WTC11 (cell line): ENCODE results near the gene LYST. TPM values are rescaled to one million over a fixed set of nuclear protein-coding genes. Genes with fewer than 3 reads are reported as not detected.

Source experiments
- ATAC-seq: fragments of 200-7000 bp; cut with Tn5 transposase; 2 replicates; pipeline ENCODE4 v1.10.0; 2021; ENCODE audit warnings: mild to moderate bottlenecking, moderate library complexity
- CTCF ChIA-PET: fragments of 300-600 bp; sonication (Branson Sonifier 250); formaldehyde crosslinking; loops from one replicate; lab custom pipeline; 2021; ENCODE audit warnings: antibody characterized with exemption; lab: Charles Lee
- POLR2A ChIA-PET: fragments of 350-600 bp; sonication (Branson Sonifier 250); formaldehyde crosslinking; loops from one replicate; lab custom pipeline; 2021; ENCODE audit warnings: antibody characterized with exemption; lab: Charles Lee
- DNase-seq: peaks from one replicate; pipeline ENCODE4 v3.0.0; 2021; ENCODE audit warnings: low spot score
- H3K27ac Mint-ChIP-seq: 2 replicates; pipeline ENCODE4 v1.8.0; 2021; ENCODE audit warnings: mixed read lengths
- H3K27me3 Mint-ChIP-seq: 2 replicates; pipeline ENCODE4 v1.8.0; 2021; ENCODE audit warnings: low read depth, mild to moderate bottlenecking, moderate library complexity, mixed read lengths
- H3K36me3 Mint-ChIP-seq: 2 replicates; pipeline ENCODE4 v1.8.0; 2021; ENCODE audit warnings: mixed read lengths
- H3K4me1 Mint-ChIP-seq: 2 replicates; pipeline ENCODE4 v1.8.0; 2022; ENCODE audit warnings: mixed read lengths
- H3K4me3 Mint-ChIP-seq: 2 replicates; pipeline ENCODE4 v1.8.0; 2021; ENCODE audit warnings: mild to moderate bottlenecking, moderate library complexity, mixed read lengths
- H3K9me3 Mint-ChIP-seq: 2 replicates; pipeline ENCODE4 v1.8.0; 2021; ENCODE audit warnings: mixed read lengths
- CREB1 ChIP-seq: sonication (generic); formaldehyde crosslinking; IDR thresholded peaks from 2 replicates; pipeline ENCODE4 v1.8.0; 2023; ENCODE audit warnings: mild to moderate bottlenecking, missing genetic modification reagents
- ELF4 ChIP-seq: sonication (generic); formaldehyde crosslinking; IDR thresholded peaks from 2 replicates; pipeline ENCODE4 v1.8.1; 2022; ENCODE audit warnings: low read depth, mild to moderate bottlenecking, moderate library complexity, missing genetic modification reagents
- EMX1 ChIP-seq: fragments of 250-450 bp; sonication (Bioruptor Pico); IDR thresholded peaks from 2 replicates; pipeline ENCODE4 v1.8.0; 2021; ENCODE audit warnings: mild to moderate bottlenecking
- FOXJ3 ChIP-seq: sonication (generic); formaldehyde crosslinking; IDR thresholded peaks from 2 replicates; pipeline ENCODE4 v1.9.0; 2021; ENCODE audit warnings: missing genetic modification reagents, mild to moderate bottlenecking, borderline replicate concordance
- FOXP4 ChIP-seq: sonication (generic); formaldehyde crosslinking; IDR thresholded peaks from 2 replicates; pipeline ENCODE4 v1.8.0; 2022; ENCODE audit warnings: mild to moderate bottlenecking, missing genetic modification reagents
- GTF2I ChIP-seq: fragments of 250-450 bp; sonication (Bioruptor Pico); conservative IDR thresholded peaks from 2 replicates; pipeline ENCODE4 v1.4.0; 2021; ENCODE audit warnings: mild to moderate bottlenecking
- HMGXB4 ChIP-seq: sonication (generic); formaldehyde crosslinking; IDR thresholded peaks from 2 replicates; pipeline ENCODE4 v1.8.1; 2023; ENCODE audit warnings: mild to moderate bottlenecking, moderate library complexity, missing genetic modification reagents
- NFYB ChIP-seq: sonication (generic); formaldehyde crosslinking; conservative IDR thresholded peaks from 2 replicates; pipeline ENCODE4 v1.8.0; 2022; ENCODE audit warnings: low read depth, missing genetic modification reagents
- NR1H2 ChIP-seq: sonication (generic); formaldehyde crosslinking; IDR thresholded peaks from 2 replicates; pipeline ENCODE4 v1.9.0; 2021; ENCODE audit warnings: mild to moderate bottlenecking, moderate library complexity, missing genetic modification reagents
- NR2C2 ChIP-seq: sonication (generic); formaldehyde crosslinking; IDR thresholded peaks from 2 replicates; pipeline ENCODE4 v1.8.0; 2022; ENCODE audit warnings: mild to moderate bottlenecking, missing genetic modification reagents
- RELA ChIP-seq: sonication (generic); formaldehyde crosslinking; IDR thresholded peaks from 2 replicates; pipeline ENCODE4 v1.8.1; 2022; ENCODE audit warnings: missing genetic modification reagents, mild to moderate bottlenecking, borderline replicate concordance
- SMAD3 ChIP-seq: sonication (generic); formaldehyde crosslinking; IDR thresholded peaks from 2 replicates; pipeline ENCODE4 v1.8.0; 2022; ENCODE audit warnings: missing genetic modification reagents, mild to moderate bottlenecking, borderline replicate concordance
- TEAD1 ChIP-seq: sonication (generic); formaldehyde crosslinking; IDR thresholded peaks from 2 replicates; pipeline ENCODE4 v1.8.0; 2022; ENCODE audit warnings: mild to moderate bottlenecking, missing genetic modification reagents
- TP53 ChIP-seq: sonication (generic); formaldehyde crosslinking; IDR thresholded peaks from 2 replicates; pipeline ENCODE4 v1.8.1; 2023; ENCODE audit warnings: mild to moderate bottlenecking, missing genetic modification reagents
- USF1 ChIP-seq: sonication (generic); formaldehyde crosslinking; IDR thresholded peaks from 2 replicates; pipeline ENCODE4 v1.8.0; 2022; ENCODE audit warnings: mild to moderate bottlenecking, missing genetic modification reagents
- ZNF138 ChIP-seq: sonication (generic); formaldehyde crosslinking; conservative IDR thresholded peaks from 2 replicates; pipeline ENCODE4 v1.8.1; 2022; ENCODE audit warnings: mild to moderate bottlenecking, moderate library complexity, missing genetic modification reagents
- ZNF219 ChIP-seq: sonication (generic); formaldehyde crosslinking; IDR thresholded peaks from 2 replicates; pipeline ENCODE4 v1.8.0; 2023; ENCODE audit warnings: missing genetic modification reagents, mild to moderate bottlenecking, borderline replicate concordance
- ZNF396 ChIP-seq: fragments of 250-450 bp; sonication (Bioruptor Pico); IDR thresholded peaks from 2 replicates; pipeline ENCODE4 v1.8.0; 2021; ENCODE audit warnings: mild to moderate bottlenecking, moderate library complexity, borderline replicate concordance
- ZNF423 ChIP-seq: fragments of 250-450 bp; sonication (Bioruptor Pico); IDR thresholded peaks from 2 replicates; pipeline ENCODE4 v2.1.2; 2022; ENCODE audit warnings: mild to moderate bottlenecking, moderate library complexity
- ZNF671 ChIP-seq: fragments of 250-450 bp; sonication (Bioruptor Pico); IDR thresholded peaks from 2 replicates; pipeline ENCODE4 v1.8.0; 2021; ENCODE audit warnings: mild to moderate bottlenecking
- total RNA-seq: library from RNA; stranded (reverse); gene quantifications from 3 replicates; pipeline ENCODE4 v1.2.3, GENCODE V29; 2021
- TF ChIP-seq, protein P1 (sequence below): fragments of 250-450 bp; sonication (Bioruptor Pico); IDR thresholded peaks from 2 replicates; pipeline ENCODE4 v1.9.0; 2021; ENCODE audit warnings: mild to moderate bottlenecking
- TF ChIP-seq, protein P2 (sequence below): sonication (generic); formaldehyde crosslinking; IDR thresholded peaks from 2 replicates; pipeline ENCODE4 v1.8.1; 2022; ENCODE audit warnings: mild to moderate bottlenecking, moderate library complexity, missing genetic modification reagents
- TF ChIP-seq, protein P3 (sequence below): sonication (generic); formaldehyde crosslinking; IDR thresholded peaks from 2 replicates; pipeline ENCODE4 v1.8.1; 2023; ENCODE audit warnings: mild to moderate bottlenecking, missing genetic modification reagents, moderate library complexity
- TF ChIP-seq, protein P4 (sequence below): sonication (generic); formaldehyde crosslinking; IDR thresholded peaks from 2 replicates; pipeline ENCODE4 v1.8.0; 2022; ENCODE audit warnings: mild to moderate bottlenecking, missing genetic modification reagents

LYST gene
- total RNA-seq, 1 experiment from 2014 or later: 0.59 TPM

GRCh38 chr1:235858766-235859165, 7.9 kb downstream of the LYST start (continued):
- TF ChIP-seq, protein P1, sequence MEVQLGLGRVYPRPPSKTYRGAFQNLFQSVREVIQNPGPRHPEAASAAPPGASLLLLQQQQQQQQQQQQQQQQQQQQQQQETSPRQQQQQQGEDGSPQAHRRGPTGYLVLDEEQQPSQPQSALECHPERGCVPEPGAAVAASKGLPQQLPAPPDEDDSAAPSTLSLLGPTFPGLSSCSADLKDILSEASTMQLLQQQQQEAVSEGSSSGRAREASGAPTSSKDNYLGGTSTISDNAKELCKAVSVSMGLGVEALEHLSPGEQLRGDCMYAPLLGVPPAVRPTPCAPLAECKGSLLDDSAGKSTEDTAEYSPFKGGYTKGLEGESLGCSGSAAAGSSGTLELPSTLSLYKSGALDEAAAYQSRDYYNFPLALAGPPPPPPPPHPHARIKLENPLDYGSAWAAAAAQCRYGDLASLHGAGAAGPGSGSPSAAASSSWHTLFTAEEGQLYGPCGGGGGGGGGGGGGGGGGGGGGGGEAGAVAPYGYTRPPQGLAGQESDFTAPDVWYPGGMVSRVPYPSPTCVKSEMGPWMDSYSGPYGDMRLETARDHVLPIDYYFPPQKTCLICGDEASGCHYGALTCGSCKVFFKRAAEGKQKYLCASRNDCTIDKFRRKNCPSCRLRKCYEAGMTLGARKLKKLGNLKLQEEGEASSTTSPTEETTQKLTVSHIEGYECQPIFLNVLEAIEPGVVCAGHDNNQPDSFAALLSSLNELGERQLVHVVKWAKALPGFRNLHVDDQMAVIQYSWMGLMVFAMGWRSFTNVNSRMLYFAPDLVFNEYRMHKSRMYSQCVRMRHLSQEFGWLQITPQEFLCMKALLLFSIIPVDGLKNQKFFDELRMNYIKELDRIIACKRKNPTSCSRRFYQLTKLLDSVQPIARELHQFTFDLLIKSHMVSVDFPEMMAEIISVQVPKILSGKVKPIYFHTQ (CRISPR knock-in tag): no peak
- TF ChIP-seq ZNF219 (CRISPR knock-in tag) (no peak), SMAD3 (no peak), FOXP4 (CRISPR knock-in tag) (no peak), FOXJ3 (CRISPR knock-in tag) (no peak), ZNF138 (no peak)
- TF ChIP-seq, protein P2, sequence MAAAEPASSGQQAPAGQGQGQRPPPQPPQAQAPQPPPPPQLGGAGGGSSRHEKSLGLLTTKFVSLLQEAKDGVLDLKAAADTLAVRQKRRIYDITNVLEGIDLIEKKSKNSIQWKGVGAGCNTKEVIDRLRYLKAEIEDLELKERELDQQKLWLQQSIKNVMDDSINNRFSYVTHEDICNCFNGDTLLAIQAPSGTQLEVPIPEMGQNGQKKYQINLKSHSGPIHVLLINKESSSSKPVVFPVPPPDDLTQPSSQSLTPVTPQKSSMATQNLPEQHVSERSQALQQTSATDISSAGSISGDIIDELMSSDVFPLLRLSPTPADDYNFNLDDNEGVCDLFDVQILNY (CRISPR knock-in tag): no peak
- TF ChIP-seq, protein P3, sequence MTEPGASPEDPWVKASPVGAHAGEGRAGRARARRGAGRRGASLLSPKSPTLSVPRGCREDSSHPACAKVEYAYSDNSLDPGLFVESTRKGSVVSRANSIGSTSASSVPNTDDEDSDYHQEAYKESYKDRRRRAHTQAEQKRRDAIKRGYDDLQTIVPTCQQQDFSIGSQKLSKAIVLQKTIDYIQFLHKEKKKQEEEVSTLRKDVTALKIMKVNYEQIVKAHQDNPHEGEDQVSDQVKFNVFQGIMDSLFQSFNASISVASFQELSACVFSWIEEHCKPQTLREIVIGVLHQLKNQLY (CRISPR knock-in tag): no peak

DNA sequence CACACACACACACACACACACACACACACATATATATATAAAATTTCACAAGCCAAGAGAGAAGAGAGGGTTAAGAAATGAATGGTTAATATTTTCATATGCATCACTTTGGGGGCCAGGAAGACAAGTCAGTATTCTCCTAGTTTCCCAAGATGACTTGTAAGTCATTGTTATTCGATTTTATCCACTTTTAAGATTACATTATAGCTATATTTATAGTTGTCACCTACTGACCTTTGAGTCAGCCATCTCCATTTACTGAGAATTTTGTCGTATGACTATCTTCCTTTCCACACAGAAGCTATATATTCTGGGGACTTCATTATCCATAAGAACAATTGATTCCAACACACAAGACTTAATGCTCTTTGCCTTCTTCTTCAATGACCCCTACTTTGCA, 8.9 kb downstream of the LYST start:
- H3K9me3 Mint-ChIP-seq: no peaks in the 10 kb centered on the region
- TF ChIP-seq RELA (no peak), TP53 (CRISPR knock-in tag) (no peak), NFYB (CRISPR knock-in tag) (no peak), CREB1 (CRISPR knock-in tag) (no peak), EMX1 (no peak), TEAD1 (no peak), NR1H2 (CRISPR knock-in tag) (no peak), ZNF138 (no peak), HMGXB4 (CRISPR knock-in tag) (no peak), ZNF219 (CRISPR knock-in tag) (no peak), USF1 (CRISPR knock-in tag) (no peak), ZNF671 (CRISPR knock-in tag) (no peak), FOXP4 (CRISPR knock-in tag) (no peak), NR2C2 (CRISPR knock-in tag) (no peak), ZNF423 (CRISPR knock-in tag) (no peak), GTF2I (CRISPR knock-in tag) (no peak), ELF4 (CRISPR knock-in tag) (no peak), ZNF396 (CRISPR knock-in tag) (no peak)
- TF ChIP-seq, protein P4, sequence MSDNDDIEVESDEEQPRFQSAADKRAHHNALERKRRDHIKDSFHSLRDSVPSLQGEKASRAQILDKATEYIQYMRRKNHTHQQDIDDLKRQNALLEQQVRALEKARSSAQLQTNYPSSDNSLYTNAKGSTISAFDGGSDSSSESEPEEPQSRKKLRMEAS (CRISPR knock-in tag): no peak
- H3K27ac Mint-ChIP-seq: no peak overlapping the region
- CTCF ChIA-PET: interaction anchor here (1.1 to 2.4 kb wide), 2 partner anchors 114 to 353 kb away, joined by 3 to 15 read pairs; partner anchors contain the start of gene B3GALNT2
- POLR2A ChIA-PET: no interaction called here
- DNase-seq (no peak), ATAC-seq (no peak)
- H3K4me3 Mint-ChIP-seq: no peak overlapping the region
- H3K4me1 Mint-ChIP-seq: no peaks in the 10 kb centered on the region
- peaks cover under 1% of the 10 kb centered on the region for H3K27me3 Mint-ChIP-seq
- no peaks in the 10 kb centered on the region for H3K36me3 Mint-ChIP-seq
